Testis (tissue), 2 donors: ENCODE measurements around the gene MAPK8IP3.

Experiments
- POLR2A ChIP-seq: fragments of 450-650 bp; IDR thresholded peaks from one replicate; pipeline ENCODE4 v1.6.1; 2017; ENCODE audit warnings: antibody characterized with exemption, mild to moderate bottlenecking, moderate library complexity
- TF ChIP-seq, protein P1 (sequence below), 3 experiments: fragments of 450-650 bp in 2 of 3; fragments of 200-600 bp in 1 of 3; sonication (generic) in 1 of 3; IDR thresholded peaks; one replicate each; pipeline ENCODE4 v1.5.1; 2016 to 2019; ENCODE audit warnings: antibody characterized with exemption in 3 of 3, mild to moderate bottlenecking in 2 of 3, moderate library complexity in 1 of 3

GRCh38 chr16:1666316-1666715 is 39.7 kb upstream of the MAPK8IP3 start:
- no peak for TF ChIP-seq POLR2A
- TF ChIP-seq, protein P1, sequence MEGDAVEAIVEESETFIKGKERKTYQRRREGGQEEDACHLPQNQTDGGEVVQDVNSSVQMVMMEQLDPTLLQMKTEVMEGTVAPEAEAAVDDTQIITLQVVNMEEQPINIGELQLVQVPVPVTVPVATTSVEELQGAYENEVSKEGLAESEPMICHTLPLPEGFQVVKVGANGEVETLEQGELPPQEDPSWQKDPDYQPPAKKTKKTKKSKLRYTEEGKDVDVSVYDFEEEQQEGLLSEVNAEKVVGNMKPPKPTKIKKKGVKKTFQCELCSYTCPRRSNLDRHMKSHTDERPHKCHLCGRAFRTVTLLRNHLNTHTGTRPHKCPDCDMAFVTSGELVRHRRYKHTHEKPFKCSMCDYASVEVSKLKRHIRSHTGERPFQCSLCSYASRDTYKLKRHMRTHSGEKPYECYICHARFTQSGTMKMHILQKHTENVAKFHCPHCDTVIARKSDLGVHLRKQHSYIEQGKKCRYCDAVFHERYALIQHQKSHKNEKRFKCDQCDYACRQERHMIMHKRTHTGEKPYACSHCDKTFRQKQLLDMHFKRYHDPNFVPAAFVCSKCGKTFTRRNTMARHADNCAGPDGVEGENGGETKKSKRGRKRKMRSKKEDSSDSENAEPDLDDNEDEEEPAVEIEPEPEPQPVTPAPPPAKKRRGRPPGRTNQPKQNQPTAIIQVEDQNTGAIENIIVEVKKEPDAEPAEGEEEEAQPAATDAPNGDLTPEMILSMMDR (IDR thresholded peaks at IDR 0.05) = no peak
